Karpas-422 (cell line): ENCODE results near the gene KCNMB2. TPM values are rescaled to one million over a fixed set of nuclear protein-coding genes. Genes with fewer than 3 reads are reported as not detected.
"Not testable (repeated sequence)": the region's sequence is repeated elsewhere in the genome, so short reads cannot be mapped to it uniquely, and the experiment has no call there.

Source experiments
- DNase-seq: peaks from one replicate; pipeline ENCODE4 v3.0.0-alpha.2; 2015
- H2AFZ ChIP-seq: fragments of 200-600 bp; sonication (generic); 2 replicates; pipeline ENCODE4 v1.6.1; 2014; ENCODE audit warnings: antibody characterized with exemption, low read length, mixed read lengths
- H3K27ac ChIP-seq: fragments of 200-600 bp; sonication (generic); 2 replicates; pipeline ENCODE4 v1.5.1; 2014; ENCODE audit warnings: mild to moderate bottlenecking, low read length, moderate library complexity
- H3K27me3 ChIP-seq: fragments of 200-600 bp; sonication (generic); 2 replicates; pipeline ENCODE4 v1.6.1; 2014; ENCODE audit warnings: low read length, mixed read lengths
- H3K36me3 ChIP-seq: fragments of 200-600 bp; sonication (generic); 2 replicates; pipeline ENCODE4 v1.6.1; 2014; ENCODE audit warnings: low read length, mixed read lengths; ENCODE audit not compliant: insufficient read depth
- H3K4me1 ChIP-seq: fragments of 200-600 bp; sonication (generic); 2 replicates; pipeline ENCODE4 v1.6.1; 2014; ENCODE audit warnings: mild to moderate bottlenecking, low read length, mixed read lengths
- H3K4me2 ChIP-seq: fragments of 200-600 bp; sonication (generic); 2 replicates; pipeline ENCODE4 v1.6.1; 2014; ENCODE audit warnings: low read length, low read depth, mild to moderate bottlenecking; ENCODE audit not compliant: poor library complexity, severe bottlenecking
- H3K4me3 ChIP-seq: fragments of 200-600 bp; sonication (generic); 2 replicates; pipeline ENCODE4 v1.5.1; 2014; ENCODE audit warnings: mild to moderate bottlenecking, antibody characterized with exemption, low read length, mixed read lengths
- H3K79me2 ChIP-seq: fragments of 200-600 bp; sonication (generic); 2 replicates; pipeline ENCODE4 v1.6.1; 2014; ENCODE audit warnings: mild to moderate bottlenecking, low read length, mixed read lengths
- H3K9ac ChIP-seq: fragments of 200-600 bp; sonication (generic); 2 replicates; pipeline ENCODE4 v1.6.0; 2014; ENCODE audit warnings: low read length
- H3K9me2 ChIP-seq: fragments of 200-600 bp; sonication (generic), shearing (Covaris generic); replicated peaks from 2 replicates; pipeline ENCODE4 v1.6.0; 2014; ENCODE audit warnings: mild to moderate bottlenecking, low read length, moderate library complexity; ENCODE audit not compliant: insufficient read depth
- H3K9me3 ChIP-seq: fragments of 300-700, 200-600 bp; sonication (generic); 2 replicates; pipeline ENCODE4 v1.6.1; 2014; ENCODE audit warnings: low read length, mixed read lengths
- H4K20me1 ChIP-seq: fragments of 200-600 bp; sonication (generic); 2 replicates; pipeline ENCODE4 v1.6.1; 2014; ENCODE audit warnings: mild to moderate bottlenecking, antibody characterized with exemption, low read length, low read depth; ENCODE audit not compliant: insufficient read depth
- total RNA-seq: library from RNA; depleted of rRNA; stranded (reverse); fragments of >200 nt; shearing (Covaris generic); gene quantifications from 2 replicates; pipeline ENCODE4 v1.2.3, GENCODE V29; 2014; ENCODE audit warnings: low replicate concordance

Gene KCNMB2
- total RNA-seq, 1 experiment from 2014 or later: not detected

DNA sequence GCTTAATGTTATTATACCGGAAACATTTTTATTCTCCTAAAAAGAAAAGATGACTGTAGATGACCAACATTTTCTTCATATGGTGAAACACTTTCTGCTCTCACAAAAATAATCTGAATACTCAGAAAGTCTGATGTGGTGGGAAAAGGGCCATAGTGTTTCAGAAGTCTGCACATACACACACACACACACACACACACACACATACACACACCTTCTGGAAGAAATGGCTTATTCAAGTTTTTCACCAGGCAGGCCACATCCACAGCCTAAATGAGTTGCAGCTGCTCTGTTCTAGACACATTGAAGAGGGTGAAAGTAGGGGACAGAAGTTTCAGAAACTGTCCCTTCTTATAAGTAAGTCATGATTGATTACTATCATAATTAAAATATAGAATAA, 315.3 kb downstream of the KCNMB2 start:
- H3K36me3 ChIP-seq: no peaks in the 10 kb centered on the region
- H3K4me3 ChIP-seq: no peak overlapping the region
- H3K9ac ChIP-seq: no peak overlapping the region
- no peaks in the 10 kb centered on the region for H3K27me3 ChIP-seq
- H4K20me1 ChIP-seq: no peaks in the 10 kb centered on the region
- no peak overlapping the region for H3K27ac ChIP-seq
- no peak overlapping the region for H2AFZ ChIP-seq
- no peaks in the 10 kb centered on the region for H3K9me2 ChIP-seq
- DNase-seq: no peak
- no peak overlapping the region for H3K4me2 ChIP-seq
- no peaks in the 10 kb centered on the region for H3K4me1 ChIP-seq
- no peaks in the 10 kb centered on the region for H3K79me2 ChIP-seq
- no peaks in the 10 kb centered on the region for H3K9me3 ChIP-seq

DNA sequence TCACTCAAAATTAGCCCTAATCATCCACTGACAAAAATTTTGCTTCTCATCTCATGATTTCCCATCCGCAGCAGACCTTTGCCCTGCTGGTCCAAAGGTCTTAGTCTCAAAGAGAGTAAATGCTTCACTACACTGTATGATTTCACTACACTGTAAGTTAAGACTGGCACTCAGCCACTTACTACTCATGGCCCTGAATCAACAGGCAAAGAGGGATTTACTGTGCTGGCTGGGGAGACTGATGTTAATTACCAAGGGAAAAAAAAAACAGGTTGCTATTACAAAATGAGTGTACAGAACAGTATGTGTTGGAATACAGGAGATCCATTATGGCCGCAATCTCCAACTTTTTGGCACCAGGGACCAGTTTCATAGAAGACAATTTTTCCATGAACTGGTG, 320.6 kb downstream of the KCNMB2 start:
- no peak for DNase-seq
- Histone ChIP-seq H3K9me3 (no peaks in the 10 kb centered on the region), H3K9me2 (no peaks in the 10 kb centered on the region), H4K20me1 (no peaks in the 10 kb centered on the region), H3K4me2 (no peak overlapping the region), H3K4me1 (no peaks in the 10 kb centered on the region), H3K79me2 (no peaks in the 10 kb centered on the region), H2AFZ (no peak overlapping the region), H3K4me3 (no peak overlapping the region), H3K9ac (no peak overlapping the region), H3K27me3 (no peaks in the 10 kb centered on the region), H3K27ac (no peak overlapping the region), H3K36me3 (no peaks in the 10 kb centered on the region)

DNA sequence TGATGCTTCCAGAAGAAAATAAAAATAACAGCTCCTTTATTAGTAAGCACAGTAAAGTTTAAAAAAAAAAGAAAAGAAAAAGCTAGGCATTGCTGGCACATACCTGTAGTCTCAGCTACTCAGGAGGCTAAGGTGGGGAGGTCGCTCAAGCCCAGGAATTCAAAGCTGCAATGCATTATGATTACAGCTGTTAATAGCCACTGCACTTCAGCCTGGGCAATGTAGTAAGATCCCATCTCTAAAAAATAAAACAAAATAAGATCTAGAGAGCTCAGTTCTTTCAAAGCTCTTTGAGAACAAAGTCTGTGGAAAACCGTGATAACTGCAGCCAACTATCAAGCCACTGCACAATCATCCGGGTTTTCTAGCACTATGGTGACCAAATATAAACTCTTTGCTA, 323.1 kb downstream of the KCNMB2 start:
- Histone ChIP-seq H3K36me3 (no peaks in the 10 kb centered on the region), H3K4me3 (no peak overlapping the region), H4K20me1 (no peaks in the 10 kb centered on the region), H3K4me2 (no peak overlapping the region), H2AFZ (no peak overlapping the region), H3K27me3 (no peaks in the 10 kb centered on the region), H3K79me2 (no peaks in the 10 kb centered on the region), H3K27ac (no peak overlapping the region), H3K9me3 (no peaks in the 10 kb centered on the region), H3K9ac (no peak overlapping the region), H3K4me1 (no peaks in the 10 kb centered on the region), H3K9me2 (no peaks in the 10 kb centered on the region)
- DNase-seq: no peak

DNA sequence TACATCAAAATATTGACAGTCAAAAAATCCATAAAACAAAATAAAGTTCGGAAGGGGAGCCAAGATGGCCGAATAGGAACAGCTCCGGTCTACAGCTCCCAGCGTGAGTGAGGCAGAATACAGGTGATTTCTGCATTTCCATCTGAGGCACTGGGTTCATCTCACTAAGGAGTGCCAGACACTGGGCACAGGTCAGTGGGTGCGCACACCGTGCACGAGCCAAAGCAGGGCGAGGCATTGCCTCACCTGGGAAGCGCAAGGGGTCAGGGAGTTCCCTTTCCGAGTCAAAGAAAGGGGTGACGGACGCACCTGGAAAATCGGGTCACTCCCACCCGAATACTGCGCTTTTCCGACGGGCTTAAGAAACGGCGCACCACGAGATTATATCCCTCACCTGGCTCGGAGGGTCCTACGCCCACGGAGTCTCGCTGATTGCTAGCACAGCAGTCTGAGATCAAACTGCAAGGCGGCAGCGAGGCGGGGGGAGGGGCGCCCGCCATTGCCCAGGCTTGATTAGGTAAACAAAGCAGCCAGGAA, 323.7 kb downstream of the KCNMB2 start:
- H3K4me3 ChIP-seq, H3K79me2 ChIP-seq, H3K9ac ChIP-seq, H3K27ac ChIP-seq, H3K4me2 ChIP-seq, H3K9me2 ChIP-seq, DNase-seq, H3K4me1 ChIP-seq, H2AFZ ChIP-seq, H4K20me1 ChIP-seq, H3K36me3 ChIP-seq, H3K27me3 ChIP-seq, H3K9me3 ChIP-seq: not testable (repeated sequence)

DNA sequence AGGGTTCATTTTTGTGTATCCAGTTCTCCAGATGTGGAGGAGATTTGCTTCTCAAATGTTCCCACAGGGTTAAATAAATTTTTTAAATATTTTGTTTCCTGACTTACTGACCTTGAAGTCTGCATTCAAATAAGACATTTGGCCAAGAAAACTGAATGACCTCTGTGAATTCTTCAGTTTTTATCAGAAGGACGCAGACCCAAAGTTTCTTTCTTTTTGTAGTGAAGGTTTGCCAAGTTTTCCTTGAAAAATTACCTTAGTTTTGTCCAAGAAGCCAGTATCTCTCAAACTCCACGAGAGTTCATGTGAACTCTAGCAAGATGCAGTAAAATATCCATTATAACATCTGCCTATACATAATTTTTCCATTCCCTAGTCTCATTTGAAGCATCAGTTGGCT, 332.4 kb downstream of the KCNMB2 start:
- H3K27me3 ChIP-seq: no peaks in the 10 kb centered on the region
- no peaks in the 10 kb centered on the region for H3K4me1 ChIP-seq
- H3K4me2 ChIP-seq: no peak overlapping the region
- no peak for DNase-seq
- no peaks in the 10 kb centered on the region for H3K9me3 ChIP-seq
- H4K20me1 ChIP-seq: no peaks in the 10 kb centered on the region
- H3K36me3 ChIP-seq: no peaks in the 10 kb centered on the region
- H3K4me3 ChIP-seq: no peak overlapping the region
- no peaks in the 10 kb centered on the region for H3K9me2 ChIP-seq
- no peaks in the 10 kb centered on the region for H3K79me2 ChIP-seq
- H3K9ac ChIP-seq: no peak overlapping the region
- no peak overlapping the region for H2AFZ ChIP-seq
- H3K27ac ChIP-seq: no peak overlapping the region

DNA sequence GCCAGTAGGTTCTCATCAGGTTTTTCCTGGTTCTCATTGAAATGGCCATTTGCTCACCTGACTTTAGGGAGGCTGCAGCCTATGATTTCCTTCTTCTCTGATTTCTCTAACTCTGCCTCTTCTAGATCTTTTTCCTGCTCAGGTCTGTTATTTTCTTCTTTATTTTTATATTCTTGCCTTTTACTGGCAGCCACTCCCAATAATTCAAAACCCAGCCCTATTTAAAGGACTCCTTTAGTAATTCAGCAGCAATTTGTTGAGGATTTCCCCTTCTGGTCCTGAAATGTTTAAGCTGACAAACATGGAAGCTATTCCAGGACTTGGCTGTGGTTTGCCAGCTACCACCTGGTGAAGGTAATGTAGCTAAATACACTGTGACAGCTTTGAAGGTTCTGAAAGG, 333.8 kb downstream of the KCNMB2 start:
- no peak overlapping the region for H3K4me3 ChIP-seq
- H3K27ac ChIP-seq: no peak overlapping the region
- no peaks in the 10 kb centered on the region for H3K36me3 ChIP-seq
- H2AFZ ChIP-seq: no peak overlapping the region
- no peak overlapping the region for H3K4me2 ChIP-seq
- no peak overlapping the region for H3K9ac ChIP-seq
- H3K9me3 ChIP-seq: no peaks in the 10 kb centered on the region
- no peaks in the 10 kb centered on the region for H3K4me1 ChIP-seq
- H4K20me1 ChIP-seq: no peaks in the 10 kb centered on the region
- no peaks in the 10 kb centered on the region for H3K27me3 ChIP-seq
- no peaks in the 10 kb centered on the region for H3K79me2 ChIP-seq
- no peaks in the 10 kb centered on the region for H3K9me2 ChIP-seq
- DNase-seq: no peak

DNA sequence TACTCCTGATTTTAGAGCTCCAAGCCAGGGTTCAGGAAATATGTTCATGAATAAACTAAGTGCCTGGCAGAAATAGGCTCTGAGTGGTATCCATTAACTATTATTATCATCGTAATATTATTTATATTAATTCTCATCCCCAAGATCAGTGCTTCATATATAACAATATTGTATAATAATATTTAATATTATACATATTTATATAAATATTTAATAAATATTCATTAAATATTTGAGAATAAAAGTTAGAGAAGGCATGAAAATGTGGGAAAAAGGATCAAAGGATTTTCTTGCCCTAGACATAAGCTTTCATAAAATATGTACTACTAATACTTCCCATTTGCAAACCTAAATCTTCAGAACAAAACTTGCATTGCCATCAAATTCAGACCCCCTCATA, 338.9 kb downstream of the KCNMB2 start:
- Histone ChIP-seq H3K9ac (no peak overlapping the region), H3K4me3 (no peak overlapping the region), H3K9me3 (no peaks in the 10 kb centered on the region), H3K79me2 (no peaks in the 10 kb centered on the region), H3K4me2 (no peak overlapping the region), H3K4me1 (no peaks in the 10 kb centered on the region), H3K36me3 (no peaks in the 10 kb centered on the region), H4K20me1 (no peaks in the 10 kb centered on the region), H2AFZ (no peak overlapping the region), H3K9me2 (no peaks in the 10 kb centered on the region), H3K27me3 (no peaks in the 10 kb centered on the region), H3K27ac (no peak overlapping the region)
- no peak for DNase-seq

DNA sequence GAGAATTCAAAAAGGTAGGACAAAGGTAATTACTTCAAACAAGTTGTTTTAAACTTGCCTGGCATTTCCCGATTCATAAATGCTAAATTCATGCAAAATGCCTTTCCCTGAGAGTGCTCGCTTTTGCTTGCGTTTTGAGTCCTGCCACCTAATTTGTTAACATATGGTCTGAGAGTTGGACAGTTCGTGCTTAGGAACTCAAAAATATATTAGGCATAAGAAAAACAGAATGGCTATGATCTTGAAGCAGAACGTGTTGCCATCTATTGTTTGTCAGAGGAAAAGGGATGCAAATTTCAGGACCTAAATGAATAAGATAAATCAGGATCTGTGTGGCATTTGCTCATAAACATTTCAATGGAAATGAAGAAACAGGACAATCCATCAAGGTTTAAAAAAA, 339.6 kb downstream of the KCNMB2 start:
- Histone ChIP-seq H3K27me3 (no peaks in the 10 kb centered on the region), H3K36me3 (no peaks in the 10 kb centered on the region)

DNA sequence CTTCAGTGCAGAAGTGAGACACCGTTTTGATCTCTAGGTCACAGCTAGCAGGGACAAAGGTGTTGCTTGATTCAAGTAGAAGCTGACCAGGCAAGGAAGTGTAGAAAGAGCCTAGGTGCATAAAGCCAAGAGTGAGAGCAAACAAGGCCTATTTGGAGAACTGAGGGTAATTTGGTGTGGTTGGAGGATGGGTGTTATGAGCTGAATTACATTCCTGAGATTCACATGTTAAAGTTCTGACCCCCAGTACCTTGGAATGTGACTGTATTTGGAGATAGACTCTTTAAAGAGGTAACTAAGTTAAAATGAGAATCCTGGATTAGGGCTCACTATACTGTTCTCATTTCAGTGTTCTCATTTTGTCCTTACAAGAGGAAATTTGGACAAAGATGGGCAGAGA, 344.0 kb downstream of the KCNMB2 start:
- H3K27ac ChIP-seq: no peak overlapping the region
- no peak for DNase-seq
- H3K4me3 ChIP-seq: no peak overlapping the region
- no peaks in the 10 kb centered on the region for H3K4me1 ChIP-seq
- H3K9ac ChIP-seq: no peak overlapping the region
- no peaks in the 10 kb centered on the region for H4K20me1 ChIP-seq
- H3K9me3 ChIP-seq: no peaks in the 10 kb centered on the region
- H3K79me2 ChIP-seq: no peaks in the 10 kb centered on the region
- H3K36me3 ChIP-seq: no peaks in the 10 kb centered on the region
- no peaks in the 10 kb centered on the region for H3K9me2 ChIP-seq
- H3K4me2 ChIP-seq: no peak overlapping the region
- no peaks in the 10 kb centered on the region for H3K27me3 ChIP-seq
- H2AFZ ChIP-seq: no peak overlapping the region

More for the DNA sequence above, 339.6 kb downstream of the KCNMB2 start:
- no peaks in the 10 kb centered on the region for H3K79me2 ChIP-seq
- DNase-seq: no peak
- no peaks in the 10 kb centered on the region for H3K9me3 ChIP-seq
- no peak overlapping the region for H3K9ac ChIP-seq
- H3K4me3 ChIP-seq: no peak overlapping the region
- H3K9me2 ChIP-seq: no peaks in the 10 kb centered on the region
- H3K4me2 ChIP-seq: no peak overlapping the region
- H4K20me1 ChIP-seq: no peaks in the 10 kb centered on the region
- no peak overlapping the region for H3K27ac ChIP-seq
- no peaks in the 10 kb centered on the region for H3K4me1 ChIP-seq
- no peak overlapping the region for H2AFZ ChIP-seq
